Erythroblast (primary cell): ENCODE measurements around the gene MAP3K7CL.

Experiments used
- GATA1 ChIP-seq: IDR thresholded peaks from 2 replicates; pipeline ENCODE4 v1.6.1; 2011; ENCODE audit warnings: low read depth, mild to moderate bottlenecking, control low read depth, low read length, moderate library complexity
- POLR2A ChIP-seq: IDR thresholded peaks from 2 replicates; pipeline ENCODE4 v1.6.1; 2011; ENCODE audit warnings: mild to moderate bottlenecking, low read length

- TF ChIP-seq POLR2A (no peak), GATA1 (no peak)
These were observed 14.9 kb downstream of the MAP3K7CL start for GRCh38 chr21:29145354-29145782.
